ENCODE results near the gene RTKN2. TPM values are rescaled to one million over a fixed set of nuclear protein-coding genes. Genes with fewer than 3 reads are reported as not detected.
A peak's percentile ranks its signal among the peaks of the same experiment; 100 is the strongest.

The RTKN2 gene
- total RNA-seq, 1 donor from 2014 or later, result 0.09 TPM

GRCh38 chr10:62170732-62171131, 97.9 kb downstream of the RTKN2 start:
- Mint-ChIP-seq H3K27me3 (no peaks in the 10 kb centered on the region), H3K9me3 (peaks cover 11% of the 10 kb centered on the region), H3K36me3 (ENCODE audit: low read depth) (peaks cover 7% of the 10 kb centered on the region), H3K27ac (no peak overlapping the region), H3K4me1 (peaks cover 36% of the 10 kb centered on the region), H3K4me3 (no peak overlapping the region)
- intact Hi-C loops (cut with micrococcal nuclease), result no loop called here
- DNase-seq (no peak), ATAC-seq (ENCODE audit: low read depth) (no peak)
- no peak for TF ChIP-seq CTCF (IDR thresholded peaks at IDR 0.05)
- ChIA-PET POLR2A (no interaction called here), CTCF (no interaction called here)

GRCh38 chr10:62166331-62167131, 102.1 kb downstream of the RTKN2 start:
- TF ChIP-seq CTCF (IDR thresholded peaks at IDR 0.05), result no peak
- no peak for DNase-seq
- Mint-ChIP-seq H3K9me3 (no peaks in the 10 kb centered on the region), H3K4me3 (peak overlapping the region; percentile 16), H3K27me3 (no peaks in the 10 kb centered on the region), H3K27ac (peak overlapping the region; percentile 80), H3K4me1 (peaks cover 38% of the 10 kb centered on the region), H3K36me3 (ENCODE audit: low read depth) (no peaks in the 10 kb centered on the region)
- ChIA-PET CTCF (no interaction called here), POLR2A (no interaction called here)
- intact Hi-C loops (cut with micrococcal nuclease), result loop anchor here (1.0 to 2.0 kb wide), 5 partner anchors 56 to 266 kb away; partner anchors contain the start of gene ARID5B
- peak; percentile 96 for ATAC-seq (ENCODE audit: low read depth)

- H3K4me1 Mint-ChIP-seq, result peaks cover 34% of the 10 kb centered on the region
- intact Hi-C loops (cut with micrococcal nuclease), result loop anchor here (2.0 kb wide), 4 partner anchors 79 to 265 kb away; partner anchors contain the start of gene ARID5B
- no peaks in the 10 kb centered on the region for H3K9me3 Mint-ChIP-seq
- no peaks in the 10 kb centered on the region for H3K27me3 Mint-ChIP-seq
- POLR2A ChIA-PET, result no interaction called here
- no peak for TF ChIP-seq CTCF (IDR thresholded peaks at IDR 0.05)
- DNase-seq, result no peak
- H3K36me3 Mint-ChIP-seq (ENCODE audit: low read depth), result no peaks in the 10 kb centered on the region
- ATAC-seq (ENCODE audit: low read depth), result no peak
- no peak overlapping the region for H3K4me3 Mint-ChIP-seq
- CTCF ChIA-PET, result no interaction called here
- no peak overlapping the region for H3K27ac Mint-ChIP-seq
Observed at GRCh38 chr10:62165803-62166202, 102.8 kb downstream of the RTKN2 start.

- Mint-ChIP-seq H3K27ac (no peak overlapping the region), H3K4me3 (no peak overlapping the region), H3K36me3 (ENCODE audit: low read depth) (no peaks in the 10 kb centered on the region), H3K27me3 (no peaks in the 10 kb centered on the region), H3K4me1 (peaks cover 34% of the 10 kb centered on the region), H3K9me3 (no peaks in the 10 kb centered on the region)
- CTCF ChIA-PET, result no interaction called here
- intact Hi-C loops (cut with micrococcal nuclease), result no loop called here
- no peak for TF ChIP-seq CTCF (IDR thresholded peaks at IDR 0.05)
- no peak for DNase-seq
- ATAC-seq (ENCODE audit: low read depth), result no peak
- POLR2A ChIA-PET, result no interaction called here
Observed at GRCh38 chr10:62163024-62163423, 105.6 kb downstream of the RTKN2 start.

- Mint-ChIP-seq H3K9me3 (no peaks in the 10 kb centered on the region), H3K36me3 (ENCODE audit: low read depth) (no peaks in the 10 kb centered on the region), H3K4me1 (peaks cover 31% of the 10 kb centered on the region), H3K4me3 (no peak overlapping the region), H3K27me3 (no peaks in the 10 kb centered on the region), H3K27ac (no peak overlapping the region)
- intact Hi-C loops (cut with micrococcal nuclease), result no loop called here
- CTCF ChIA-PET, result no interaction called here
- POLR2A ChIA-PET, result no interaction called here
- no peak for ATAC-seq (ENCODE audit: low read depth)
- TF ChIP-seq CTCF (IDR thresholded peaks at IDR 0.05), result no peak
- no peak for DNase-seq
Observed at GRCh38 chr10:62162261-62162981, 106.2 kb downstream of the RTKN2 start.
